Posterior cingulate gyrus (tissue), 11 donors: ENCODE measurements around the gene BMX.
A peak's percentile ranks its signal among the peaks of the same experiment; 100 is the strongest.

Source experiments
- DNase-seq, 10 donors: peaks; one replicate each; pipeline versions ENCODE4 v3.0.0 to v3.0.0-alpha.2; 2020 to 2021; ENCODE audit warnings: mixed read lengths in 3 of 10
- intact Hi-C: fragments of 100-400 bp; cut with DNase I; formaldehyde crosslinking; loops from one replicate; pipeline ENCODE4 v1.15.1; 2023

Gene BMX

GRCh38 chrX:15564981-15565579 is 64.5 kb downstream of the BMX start:
- DNase-seq = peak; percentile 25 to 90 (median 37)
- intact Hi-C loops = loop anchor here (1.0 to 10.0 kb wide), 4 partner anchors 67 to 260 kb away; no protein-coding TSS in a partner anchor

GRCh38 chrX:15566244-15566643 is 65.6 kb downstream of the BMX start:
- intact Hi-C loops = loop anchor here (5.0 to 10.0 kb wide), 2 partner anchors 219 to 261 kb away; no protein-coding TSS in a partner anchor
- no peak for DNase-seq

GRCh38 chrX:15567267-15567666 is 66.7 kb downstream of the BMX start:
- intact Hi-C loops = loop anchor here (5.0 to 10.0 kb wide), 2 partner anchors 220 to 262 kb away; no protein-coding TSS in a partner anchor
- no peak for DNase-seq

GRCh38 chrX:15567886-15568616 is 67.4 kb downstream of the BMX start:
- no peak for DNase-seq
- intact Hi-C loops = loop anchor here (5.0 to 10.0 kb wide), 2 partner anchors 221 to 263 kb away; no protein-coding TSS in a partner anchor

GRCh38 chrX:15570145-15570544 is 69.5 kb downstream of the BMX start:
- no peak for DNase-seq
- intact Hi-C loops = no loop called here

GRCh38 chrX:15574017-15574416 is 73.4 kb downstream of the BMX start:
- DNase-seq = no peak
- intact Hi-C loops = no loop called here

GRCh38 chrX:15576019-15576418 is 75.4 kb downstream of the BMX start:
- no peak for DNase-seq
- intact Hi-C loops = no loop called here

GRCh38 chrX:15579778-15580747 is 79.5 kb downstream of the BMX start:
- DNase-seq = no peak
- intact Hi-C loops = no loop called here

- DNase-seq = no peak
- intact Hi-C loops = no loop called here
Measured at GRCh38 chrX:15594371-15594770, 93.8 kb downstream of the BMX start.

- intact Hi-C loops = no loop called here
- DNase-seq = no peak
Measured at GRCh38 chrX:15598026-15598425, 97.4 kb downstream of the BMX start.

GRCh38 chrX:15599461-15599860 is 98.9 kb downstream of the BMX start:
- no peak for DNase-seq
- intact Hi-C loops = no loop called here

GRCh38 chrX:15600049-15600448 is 99.4 kb downstream of the BMX start:
- intact Hi-C loops = no loop called here
- no peak for DNase-seq

GRCh38 chrX:15600745-15601144 is 100.1 kb downstream of the BMX start, which contains the start of gene ACE2:
ACE2 (minus strand) TSS chrX:15600960; CDS start chrX:15600911, 49 bp downstream.
- no peak for DNase-seq
- intact Hi-C loops = no loop called here

GRCh38 chrX:15601932-15602331 is 101.3 kb downstream of the BMX start:
- DNase-seq = no peak
- intact Hi-C loops = no loop called here

- intact Hi-C loops = no loop called here
Measured at GRCh38 chrX:15602761-15603160, 102.2 kb downstream of the BMX start.

GRCh38 chrX:15605226-15605625 is 104.6 kb downstream of the BMX start:
- intact Hi-C loops = no loop called here
- DNase-seq = no peak

More at GRCh38 chrX:15602761-15603160, 102.2 kb downstream of the BMX start:
- no peak for DNase-seq
